ENCODE measurements around the gene APC.

APC gene

GRCh38 chr5:112860929-112861637, 123.4 kb downstream of the APC start, which contains the start of gene SRP19:
SRP19 (plus strand) TSS chr5:112861287; CDS start chr5:112861377, 90 bp downstream.
- ChIA-PET POLR2A (interaction anchor here (0.6 to 2.6 kb wide), 18 partner anchors 9 to 153 kb away, joined by 3 to 24 read pairs (median 4); partner anchors contain the start of genes DCP2 and REEP5), CTCF (interaction anchor here (1.3 kb wide), 1 partner anchor 13 kb away, joined by 14 read pairs; no protein-coding TSS in a partner anchor)
- TF ChIP-seq FOXK2 (IDR thresholded peaks at IDR 0.05) (no peak), ELF4 (IDR thresholded peaks at IDR 0.05) (peak; percentile 42; the same call in 1 of the 2 replicates), ZNF384 (IDR thresholded peaks at IDR 0.05) (no peak), L3MBTL2 (conservative IDR thresholded peaks at IDR 0.05) (peak; percentile 100), SP1 (IDR thresholded peaks at IDR 0.05) (peak; percentile 39; the same call in 1 of the 2 replicates), FOXA1 (IDR thresholded peaks at IDR 0.05) (no peak), BHLHE40 (IDR thresholded peaks at IDR 0.05; ENCODE audit: borderline replicate concordance) (no peak), CTBP1 (IDR thresholded peaks at IDR 0.05; ENCODE audit: borderline replicate concordance) (no peak), SUZ12 (IDR thresholded peaks at IDR 0.05) (no peak), LEF1 (IDR thresholded peaks at IDR 0.05; ENCODE audit: borderline replicate concordance) (no peak), PKNOX1 (IDR thresholded peaks at IDR 0.05) (peak; percentile 99), NFRKB (IDR thresholded peaks at IDR 0.05) (peak; percentile 78), ARNT (IDR thresholded peaks at IDR 0.05) (no peak), HDGF (IDR thresholded peaks at IDR 0.05; ENCODE audit: borderline replicate concordance) (no peak), FOXM1 (IDR thresholded peaks at IDR 0.05; ENCODE audit: borderline replicate concordance) (no peak), TARDBP (IDR thresholded peaks at IDR 0.05) (no peak)
- DNase-seq (ENCODE audit: extremely low spot score): peak; percentile 96

- TF ChIP-seq SP1 (IDR thresholded peaks at IDR 0.05): no peak
- no peak for TF ChIP-seq L3MBTL2 (conservative IDR thresholded peaks at IDR 0.05)
- TF ChIP-seq FOXK2 (IDR thresholded peaks at IDR 0.05): no peak
- TF ChIP-seq PKNOX1 (IDR thresholded peaks at IDR 0.05): no peak
- no peak for TF ChIP-seq BHLHE40 (IDR thresholded peaks at IDR 0.05; ENCODE audit: borderline replicate concordance)
- TF ChIP-seq FOXM1 (IDR thresholded peaks at IDR 0.05; ENCODE audit: borderline replicate concordance): no peak
- TF ChIP-seq ZNF384 (IDR thresholded peaks at IDR 0.05): no peak
- TF ChIP-seq SUZ12 (IDR thresholded peaks at IDR 0.05): no peak
- no peak for TF ChIP-seq CTBP1 (IDR thresholded peaks at IDR 0.05; ENCODE audit: borderline replicate concordance)
- TF ChIP-seq NFRKB (IDR thresholded peaks at IDR 0.05): no peak
- TF ChIP-seq HDGF (IDR thresholded peaks at IDR 0.05; ENCODE audit: borderline replicate concordance): no peak
- no peak for TF ChIP-seq TARDBP (IDR thresholded peaks at IDR 0.05)
- TF ChIP-seq LEF1 (IDR thresholded peaks at IDR 0.05; ENCODE audit: borderline replicate concordance): no peak
- TF ChIP-seq ELF4 (IDR thresholded peaks at IDR 0.05): no peak
- POLR2A ChIA-PET: interaction anchor here (0.7 to 2.6 kb wide), 11 partner anchors 8 to 154 kb away, joined by 3 to 24 read pairs (median 7); partner anchors contain the start of genes DCP2 and REEP5
- no peak for DNase-seq (ENCODE audit: extremely low spot score)
- CTCF ChIA-PET: no interaction called here
Measured at GRCh38 chr5:112861638-112861985, 123.9 kb downstream of the APC start.

DNA sequence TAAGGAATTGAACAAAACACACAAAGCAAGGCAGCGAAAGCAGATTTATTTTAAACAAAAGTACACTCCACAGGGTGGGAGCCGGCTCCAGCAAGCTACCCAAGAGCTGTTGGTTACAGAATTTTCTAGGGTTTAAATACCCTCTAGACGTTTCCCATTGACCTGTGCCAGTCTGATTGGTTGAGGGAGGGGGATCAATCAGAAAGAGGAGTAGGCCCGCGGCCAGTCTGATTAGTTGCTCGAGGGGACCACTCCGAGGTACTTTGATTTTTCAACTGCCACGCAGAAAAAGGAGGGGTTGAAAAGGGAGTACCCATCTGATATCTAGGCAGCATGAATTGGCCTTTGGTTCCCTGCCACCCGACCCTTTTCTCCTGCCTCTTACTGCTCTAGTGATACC, 124.4 kb downstream of the APC start:
- POLR2A ChIA-PET: interaction anchor here (1.6 to 2.6 kb wide), 4 partner anchors 11 to 60 kb away, joined by 4 to 24 read pairs (median 11); partner anchors contain the start of gene REEP5
- CTCF ChIA-PET: no interaction called here
- DNase-seq (ENCODE audit: extremely low spot score): peak; percentile 29
- TF ChIP-seq FOXM1 (IDR thresholded peaks at IDR 0.05; ENCODE audit: borderline replicate concordance): no peak
- TF ChIP-seq PKNOX1 (IDR thresholded peaks at IDR 0.05): peak; percentile 50; the same call in 1 of the 2 replicates

DNA sequence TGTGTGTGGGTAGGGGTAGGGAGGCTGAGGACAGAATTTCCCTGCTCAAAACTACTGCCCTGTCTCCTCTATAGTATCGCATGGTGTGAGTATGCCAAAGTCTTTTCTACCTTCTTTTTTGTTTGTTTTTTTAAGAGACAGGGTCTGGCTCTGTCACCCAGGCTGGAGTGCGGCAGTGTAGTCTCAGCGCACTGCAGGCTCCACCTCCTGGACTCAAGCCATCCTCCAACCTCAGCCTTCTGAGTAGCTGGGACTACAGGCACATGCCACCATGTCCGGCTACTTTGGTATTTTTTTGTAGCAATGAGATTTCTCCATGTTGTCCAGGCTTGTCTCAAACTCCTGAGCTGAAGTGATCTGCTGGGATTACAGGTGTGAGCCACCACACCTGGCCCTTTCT, 125.9 kb downstream of the APC start:
- POLR2A ChIA-PET: interaction anchor here (1.6 kb wide), 1 partner anchor 58 kb away, joined by 4 read pairs; no protein-coding TSS in a partner anchor
- CTCF ChIA-PET: interaction anchor here (1.1 kb wide), 1 partner anchor 15 kb away, joined by 3 read pairs; no protein-coding TSS in a partner anchor
- no peak for DNase-seq (ENCODE audit: extremely low spot score)
- TF ChIP-seq ARNT (IDR thresholded peaks at IDR 0.05) (no peak), ZNF384 (IDR thresholded peaks at IDR 0.05) (no peak), BHLHE40 (IDR thresholded peaks at IDR 0.05; ENCODE audit: borderline replicate concordance) (no peak), SP1 (IDR thresholded peaks at IDR 0.05) (no peak), L3MBTL2 (conservative IDR thresholded peaks at IDR 0.05) (no peak), LEF1 (IDR thresholded peaks at IDR 0.05; ENCODE audit: borderline replicate concordance) (no peak), TARDBP (IDR thresholded peaks at IDR 0.05) (no peak), SUZ12 (IDR thresholded peaks at IDR 0.05) (no peak), PKNOX1 (IDR thresholded peaks at IDR 0.05) (no peak), HDGF (IDR thresholded peaks at IDR 0.05; ENCODE audit: borderline replicate concordance) (no peak), FOXA1 (IDR thresholded peaks at IDR 0.05) (no peak), CTBP1 (IDR thresholded peaks at IDR 0.05; ENCODE audit: borderline replicate concordance) (no peak)

GRCh38 chr5:112865128-112865527, 127.4 kb downstream of the APC start:
- CTCF ChIA-PET: no interaction called here

More at GRCh38 chr5:112865128-112865527, 127.4 kb downstream of the APC start:
- POLR2A ChIA-PET: interaction anchor here (0.8 kb wide), 1 partner anchor 111 kb away, joined by 4 read pairs; the partner anchor contains the start of gene DCP2
- DNase-seq (ENCODE audit: extremely low spot score): no peak
- TF ChIP-seq ELF4 (IDR thresholded peaks at IDR 0.05) (no peak), CTBP1 (IDR thresholded peaks at IDR 0.05; ENCODE audit: borderline replicate concordance) (no peak), FOXA1 (IDR thresholded peaks at IDR 0.05) (no peak), HDGF (IDR thresholded peaks at IDR 0.05; ENCODE audit: borderline replicate concordance) (no peak), LEF1 (IDR thresholded peaks at IDR 0.05; ENCODE audit: borderline replicate concordance) (no peak), PKNOX1 (IDR thresholded peaks at IDR 0.05) (no peak), ARNT (IDR thresholded peaks at IDR 0.05) (no peak), ZNF384 (IDR thresholded peaks at IDR 0.05) (no peak), SP1 (IDR thresholded peaks at IDR 0.05) (no peak), FOXK2 (IDR thresholded peaks at IDR 0.05) (no peak), FOXM1 (IDR thresholded peaks at IDR 0.05; ENCODE audit: borderline replicate concordance) (no peak), L3MBTL2 (conservative IDR thresholded peaks at IDR 0.05) (no peak)

All from HEK293T (cell line).